ENCODE measurements around the gene TTC23L. TPM values are rescaled to one million over a fixed set of nuclear protein-coding genes. Genes with fewer than 3 reads are reported as not detected.
A peak's percentile ranks its signal among the peaks of the same experiment; 100 is the strongest.

The TTC23L gene
- total and polyA plus RNA-seq, 2 experiments from 2014 or later = 2.2 to 2.3 TPM

GRCh38 chr5:34831303-34831702, 7.7 kb upstream of the TTC23L start:
- H3F3A ChIP-seq (replicated peaks; ENCODE audit: low read depth) = peaks cover 12% of the 10 kb centered on the region; the same call in 1 of the 2 replicates
- peaks cover 80% of the 10 kb centered on the region for H3K36me3 Mint-ChIP-seq (ENCODE audit: low read depth)
- H3K4me3 Mint-ChIP-seq = no peak overlapping the region
- no peak overlapping the region for H3K4me3 ChIP-seq
- no peak overlapping the region for H2AFZ ChIP-seq
- no peak overlapping the region for H3K27ac Mint-ChIP-seq
- H3K4me1 Mint-ChIP-seq = peaks cover 14% of the 10 kb centered on the region
- peaks cover 7% of the 10 kb centered on the region; the same call in 1 of the 2 replicates for H3K4me1 ChIP-seq (ENCODE audit: insufficient read depth)
- H3K9me2 ChIP-seq (ENCODE audit: insufficient read depth) = no peaks in the 10 kb centered on the region
- peaks cover 4% of the 10 kb centered on the region; the same call in 1 of the 2 replicates for H3K79me2 ChIP-seq (replicated peaks; ENCODE audit: insufficient read depth)
- peaks cover 60% of the 10 kb centered on the region for H3K36me3 ChIP-seq (ENCODE audit: insufficient read depth)
- H3K9me3 Mint-ChIP-seq = peaks cover 10% of the 10 kb centered on the region; the same call in 2 of the 3 replicates
- ATAC-seq (no peak), DNase-seq (ENCODE audit: low spot score) (no peak)
- H3K27me3 Mint-ChIP-seq (ENCODE audit: insufficient read depth, low read depth, poor library complexity) = no peaks in the 10 kb centered on the region
- no peaks in the 10 kb centered on the region; the same call in 1 of the 2 replicates for H4K20me1 ChIP-seq (replicated peaks; ENCODE audit: insufficient read depth)
- 0 out of 2 replicates have a peak overlapping the region, but pooled peaks have one; percentile 21 for H3K27ac ChIP-seq (ENCODE audit: low read depth)
- no peak for TF ChIP-seq CTCF (conservative IDR thresholded peaks at IDR 0.05; ENCODE audit: low read depth in 2 of 2)
- TF ChIP-seq JUNB (IDR thresholded peaks at IDR 0.05; ENCODE audit: unreplicated experiment) = no peak
- no peak for TF ChIP-seq STAT1 (IDR thresholded peaks at IDR 0.05; ENCODE audit: unreplicated experiment)
- no peak for TF ChIP-seq POLR2AphosphoS5 (IDR thresholded peaks at IDR 0.05; ENCODE audit: low read depth)
- no peak for TF ChIP-seq NANOG (IDR thresholded peaks at IDR 0.05; ENCODE audit: borderline replicate concordance)
- no peak for TF ChIP-seq EZH2 (IDR thresholded peaks at IDR 0.05; ENCODE audit: low read depth, unreplicated experiment)
- TF ChIP-seq EZH2phosphoT487 (IDR thresholded peaks at IDR 0.05; ENCODE audit: unreplicated experiment) = no peak
- TF ChIP-seq ZNF331 (CRISPR knock-in tag; IDR thresholded peaks at IDR 0.05; ENCODE audit: low read depth) = no peak
- TF ChIP-seq, protein P1, sequence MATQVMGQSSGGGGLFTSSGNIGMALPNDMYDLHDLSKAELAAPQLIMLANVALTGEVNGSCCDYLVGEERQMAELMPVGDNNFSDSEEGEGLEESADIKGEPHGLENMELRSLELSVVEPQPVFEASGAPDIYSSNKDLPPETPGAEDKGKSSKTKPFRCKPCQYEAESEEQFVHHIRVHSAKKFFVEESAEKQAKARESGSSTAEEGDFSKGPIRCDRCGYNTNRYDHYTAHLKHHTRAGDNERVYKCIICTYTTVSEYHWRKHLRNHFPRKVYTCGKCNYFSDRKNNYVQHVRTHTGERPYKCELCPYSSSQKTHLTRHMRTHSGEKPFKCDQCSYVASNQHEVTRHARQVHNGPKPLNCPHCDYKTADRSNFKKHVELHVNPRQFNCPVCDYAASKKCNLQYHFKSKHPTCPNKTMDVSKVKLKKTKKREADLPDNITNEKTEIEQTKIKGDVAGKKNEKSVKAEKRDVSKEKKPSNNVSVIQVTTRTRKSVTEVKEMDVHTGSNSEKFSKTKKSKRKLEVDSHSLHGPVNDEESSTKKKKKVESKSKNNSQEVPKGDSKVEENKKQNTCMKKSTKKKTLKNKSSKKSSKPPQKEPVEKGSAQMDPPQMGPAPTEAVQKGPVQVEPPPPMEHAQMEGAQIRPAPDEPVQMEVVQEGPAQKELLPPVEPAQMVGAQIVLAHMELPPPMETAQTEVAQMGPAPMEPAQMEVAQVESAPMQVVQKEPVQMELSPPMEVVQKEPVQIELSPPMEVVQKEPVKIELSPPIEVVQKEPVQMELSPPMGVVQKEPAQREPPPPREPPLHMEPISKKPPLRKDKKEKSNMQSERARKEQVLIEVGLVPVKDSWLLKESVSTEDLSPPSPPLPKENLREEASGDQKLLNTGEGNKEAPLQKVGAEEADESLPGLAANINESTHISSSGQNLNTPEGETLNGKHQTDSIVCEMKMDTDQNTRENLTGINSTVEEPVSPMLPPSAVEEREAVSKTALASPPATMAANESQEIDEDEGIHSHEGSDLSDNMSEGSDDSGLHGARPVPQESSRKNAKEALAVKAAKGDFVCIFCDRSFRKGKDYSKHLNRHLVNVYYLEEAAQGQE (IDR thresholded peaks at IDR 0.05; ENCODE audit: unreplicated experiment) = no peak
- no peak for TF ChIP-seq CREB1 (CRISPR knock-in tag; IDR thresholded peaks at IDR 0.05; ENCODE audit: low read depth)
- TF ChIP-seq, protein P2, sequence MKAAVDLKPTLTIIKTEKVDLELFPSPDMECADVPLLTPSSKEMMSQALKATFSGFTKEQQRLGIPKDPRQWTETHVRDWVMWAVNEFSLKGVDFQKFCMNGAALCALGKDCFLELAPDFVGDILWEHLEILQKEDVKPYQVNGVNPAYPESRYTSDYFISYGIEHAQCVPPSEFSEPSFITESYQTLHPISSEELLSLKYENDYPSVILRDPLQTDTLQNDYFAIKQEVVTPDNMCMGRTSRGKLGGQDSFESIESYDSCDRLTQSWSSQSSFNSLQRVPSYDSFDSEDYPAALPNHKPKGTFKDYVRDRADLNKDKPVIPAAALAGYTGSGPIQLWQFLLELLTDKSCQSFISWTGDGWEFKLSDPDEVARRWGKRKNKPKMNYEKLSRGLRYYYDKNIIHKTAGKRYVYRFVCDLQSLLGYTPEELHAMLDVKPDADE (IDR thresholded peaks at IDR 0.05) = no peak
- TF ChIP-seq, protein P3, sequence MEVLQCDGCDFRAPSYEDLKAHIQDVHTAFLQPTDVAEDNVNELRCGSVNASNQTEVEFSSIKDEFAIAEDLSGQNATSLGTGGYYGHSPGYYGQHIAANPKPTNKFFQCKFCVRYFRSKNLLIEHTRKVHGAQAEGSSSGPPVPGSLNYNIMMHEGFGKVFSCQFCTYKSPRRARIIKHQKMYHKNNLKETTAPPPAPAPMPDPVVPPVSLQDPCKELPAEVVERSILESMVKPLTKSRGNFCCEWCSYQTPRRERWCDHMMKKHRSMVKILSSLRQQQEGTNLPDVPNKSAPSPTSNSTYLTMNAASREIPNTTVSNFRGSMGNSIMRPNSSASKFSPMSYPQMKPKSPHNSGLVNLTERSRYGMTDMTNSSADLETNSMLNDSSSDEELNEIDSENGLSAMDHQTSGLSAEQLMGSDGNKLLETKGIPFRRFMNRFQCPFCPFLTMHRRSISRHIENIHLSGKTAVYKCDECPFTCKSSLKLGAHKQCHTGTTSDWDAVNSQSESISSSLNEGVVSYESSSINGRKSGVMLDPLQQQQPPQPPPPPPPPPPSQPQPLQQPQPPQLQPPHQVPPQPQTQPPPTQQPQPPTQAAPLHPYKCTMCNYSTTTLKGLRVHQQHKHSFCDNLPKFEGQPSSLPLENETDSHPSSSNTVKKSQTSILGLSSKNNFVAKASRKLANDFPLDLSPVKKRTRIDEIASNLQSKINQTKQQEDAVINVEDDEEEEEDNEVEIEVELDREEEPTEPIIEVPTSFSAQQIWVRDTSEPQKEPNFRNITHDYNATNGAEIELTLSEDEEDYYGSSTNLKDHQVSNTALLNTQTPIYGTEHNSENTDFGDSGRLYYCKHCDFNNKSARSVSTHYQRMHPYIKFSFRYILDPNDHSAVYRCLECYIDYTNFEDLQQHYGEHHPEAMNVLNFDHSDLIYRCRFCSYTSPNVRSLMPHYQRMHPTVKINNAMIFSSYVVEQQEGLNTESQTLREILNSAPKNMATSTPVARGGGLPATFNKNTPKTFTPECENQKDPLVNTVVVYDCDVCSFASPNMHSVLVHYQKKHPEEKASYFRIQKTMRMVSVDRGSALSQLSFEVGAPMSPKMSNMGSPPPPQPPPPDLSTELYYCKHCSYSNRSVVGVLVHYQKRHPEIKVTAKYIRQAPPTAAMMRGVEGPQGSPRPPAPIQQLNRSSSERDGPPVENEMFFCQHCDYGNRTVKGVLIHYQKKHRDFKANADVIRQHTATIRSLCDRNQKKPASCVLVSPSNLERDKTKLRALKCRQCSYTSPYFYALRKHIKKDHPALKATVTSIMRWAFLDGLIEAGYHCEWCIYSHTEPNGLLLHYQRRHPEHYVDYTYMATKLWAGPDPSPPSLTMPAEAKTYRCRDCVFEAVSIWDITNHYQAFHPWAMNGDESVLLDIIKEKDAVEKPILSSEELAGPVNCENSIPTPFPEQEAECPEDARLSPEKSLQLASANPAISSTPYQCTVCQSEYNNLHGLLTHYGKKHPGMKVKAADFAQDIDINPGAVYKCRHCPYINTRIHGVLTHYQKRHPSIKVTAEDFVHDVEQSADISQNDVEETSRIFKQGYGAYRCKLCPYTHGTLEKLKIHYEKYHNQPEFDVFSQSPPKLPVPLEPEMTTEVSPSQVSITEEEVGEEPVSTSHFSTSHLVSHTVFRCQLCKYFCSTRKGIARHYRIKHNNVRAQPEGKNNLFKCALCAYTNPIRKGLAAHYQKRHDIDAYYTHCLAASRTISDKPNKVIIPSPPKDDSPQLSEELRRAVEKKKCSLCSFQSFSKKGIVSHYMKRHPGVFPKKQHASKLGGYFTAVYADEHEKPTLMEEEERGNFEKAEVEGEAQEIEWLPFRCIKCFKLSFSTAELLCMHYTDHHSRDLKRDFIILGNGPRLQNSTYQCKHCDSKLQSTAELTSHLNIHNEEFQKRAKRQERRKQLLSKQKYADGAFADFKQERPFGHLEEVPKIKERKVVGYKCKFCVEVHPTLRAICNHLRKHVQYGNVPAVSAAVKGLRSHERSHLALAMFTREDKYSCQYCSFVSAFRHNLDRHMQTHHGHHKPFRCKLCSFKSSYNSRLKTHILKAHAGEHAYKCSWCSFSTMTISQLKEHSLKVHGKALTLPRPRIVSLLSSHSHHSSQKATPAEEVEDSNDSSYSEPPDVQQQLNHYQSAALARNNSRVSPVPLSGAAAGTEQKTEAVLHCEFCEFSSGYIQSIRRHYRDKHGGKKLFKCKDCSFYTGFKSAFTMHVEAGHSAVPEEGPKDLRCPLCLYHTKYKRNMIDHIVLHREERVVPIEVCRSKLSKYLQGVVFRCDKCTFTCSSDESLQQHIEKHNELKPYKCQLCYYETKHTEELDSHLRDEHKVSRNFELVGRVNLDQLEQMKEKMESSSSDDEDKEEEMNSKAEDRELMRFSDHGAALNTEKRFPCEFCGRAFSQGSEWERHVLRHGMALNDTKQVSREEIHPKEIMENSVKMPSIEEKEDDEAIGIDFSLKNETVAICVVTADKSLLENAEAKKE (CRISPR knock-in tag; IDR thresholded peaks at IDR 0.05) = no peak
- no peak for TF ChIP-seq ZNF114 (CRISPR knock-in tag; IDR thresholded peaks at IDR 0.05)
- H3K27me3 ChIP-seq (ENCODE audit: insufficient read depth) = no peaks in the 10 kb centered on the region
- no peak overlapping the region for H3K4me2 ChIP-seq
